Cardiac muscle cell (in vitro differentiated cells and primary cell): ENCODE results near the gene RASSF1. TPM values are rescaled to one million over a fixed set of nuclear protein-coding genes. Genes with fewer than 3 reads are reported as not detected.
A peak's percentile ranks its signal among the peaks of the same experiment; 100 is the strongest.

ENCODE experiments used
- DNase-seq, 2 donors: peaks; one replicate each; pipeline versions ENCODE4 v3.0.0 to v3.0.0-alpha.2; 2010 to 2017; ENCODE audit warnings: low read depth in 1 of 2, low spot score in 1 of 2
- H3K27ac ChIP-seq: fragments of 200-600 bp; sonication (generic); 2 replicates; pipeline ENCODE4 v1.5.1; 2016
- H3K27me3 ChIP-seq: fragments of 200-600 bp; sonication (generic); 2 replicates; pipeline ENCODE4 v1.6.0; 2016; ENCODE audit warnings: control low read depth
- H3K36me3 ChIP-seq: fragments of 200-600 bp; sonication (generic); 2 replicates; pipeline ENCODE4 v1.5.1; 2016; ENCODE audit warnings: control low read depth
- H3K4me1 ChIP-seq: fragments of 200-600 bp; sonication (generic); 2 replicates; pipeline ENCODE4 v1.8.1; 2017; ENCODE audit warnings: low read depth, mild to moderate bottlenecking, mixed run types
- H3K4me3 ChIP-seq: fragments of 200-600 bp; sonication (generic); 2 replicates; pipeline ENCODE4 v1.5.1; 2016; ENCODE audit warnings: mild to moderate bottlenecking
- H3K9me3 ChIP-seq: fragments of 200-600 bp; sonication (generic); 2 replicates; pipeline ENCODE4 v1.5.1; 2017; ENCODE audit warnings: low read depth, mild to moderate bottlenecking, control low read depth
- CTCF ChIP-seq: IDR thresholded peaks from 2 replicates; pipeline ENCODE4 v1.5.1; 2012; ENCODE audit warnings: low read depth, mild to moderate bottlenecking, low read length
- polyA plus RNA-seq: library from polyadenylated mRNA; unstranded; fragments of >200 nt; fragmentation: Nextera tagmentation; extraction: Ambion mirVana; gene quantifications from 2 replicates; pipeline ENCODE4 v1.2.1, GENCODE V29; 2016
- total RNA-seq: library from RNA; depleted of rRNA; stranded (reverse); fragments of >200 nt; gene quantifications from 2 replicates; pipeline ENCODE4 v1.2.3, GENCODE V29; 2016

The RASSF1 gene
- total and polyA plus RNA-seq, 2 experiments from 2014 or later: 23.1 to 23.8 TPM

GRCh38 chr3:50298836-50299637, 41.6 kb downstream of the RASSF1 start, which contains the start of the genes HYAL3 and NAA80:
TSS of gene HYAL3 (minus strand) at chr3:50299405. CDS start at chr3:50295602, 3,803 bp downstream.
TSS of gene NAA80 (minus strand) at chr3:50299405. CDS start at chr3:50297463, 1,942 bp downstream.
- peak; percentile 21 for TF ChIP-seq CTCF
- peak within 1 kb of the TSS; percentile 70 for H3K27ac ChIP-seq

GRCh38 chr3:50297896-50298725, 42.5 kb downstream of the RASSF1 start:
- H3K4me3 ChIP-seq: peak overlapping the region; percentile 54
- no peak for DNase-seq

More at GRCh38 chr3:50298836-50299637, 41.6 kb downstream of the RASSF1 start, which contains the start of the genes HYAL3 and NAA80:
- H3K9me3 ChIP-seq: no peaks in the 10 kb centered on the region
- H3K36me3 ChIP-seq: no peaks in the 10 kb centered on the region
- H3K4me1 ChIP-seq: peaks cover 15% of the 10 kb centered on the region
- H3K4me3 ChIP-seq: peak within 1 kb of the TSS; percentile 54
- H3K27me3 ChIP-seq: no peaks in the 10 kb centered on the region
- peak; percentile 99 to 100 for DNase-seq

GRCh38 chr3:50297384-50297775, 43.3 kb downstream of the RASSF1 start:
- Histone ChIP-seq H3K36me3 (no peaks in the 10 kb centered on the region), H3K9me3 (no peaks in the 10 kb centered on the region), H3K27me3 (no peaks in the 10 kb centered on the region), H3K4me1 (peaks cover 7% of the 10 kb centered on the region), H3K27ac (no peak overlapping the region), H3K4me3 (no peak overlapping the region)
- no peak for TF ChIP-seq CTCF
- no peak for DNase-seq

More at GRCh38 chr3:50297896-50298725, 42.5 kb downstream of the RASSF1 start:
- Histone ChIP-seq H3K27me3 (no peaks in the 10 kb centered on the region), H3K36me3 (no peaks in the 10 kb centered on the region), H3K27ac (no peak overlapping the region), H3K9me3 (no peaks in the 10 kb centered on the region), H3K4me1 (peaks cover 10% of the 10 kb centered on the region)
- no peak for TF ChIP-seq CTCF

- TF ChIP-seq CTCF: no peak
- no peak overlapping the region for H3K4me3 ChIP-seq
- H3K4me1 ChIP-seq: peaks cover 7% of the 10 kb centered on the region
- no peaks in the 10 kb centered on the region for H3K9me3 ChIP-seq
- H3K27me3 ChIP-seq: no peaks in the 10 kb centered on the region
- H3K36me3 ChIP-seq: no peaks in the 10 kb centered on the region
- H3K27ac ChIP-seq: no peak overlapping the region
- DNase-seq: no peak
Observed at GRCh38 chr3:50296721-50297383, 43.8 kb downstream of the RASSF1 start.
